Measurements from ENCODE around the gene ARHGAP8. TPM values are rescaled to one million over a fixed set of nuclear protein-coding genes. Genes with fewer than 3 reads are reported as not detected.

Gene ARHGAP8
- polyA plus RNA-seq, 2 donors: 7.2 to 11.2 TPM

GRCh38 chr22:44759001-44759400 is 6.6 kb downstream of the ARHGAP8 start:
- Histone ChIP-seq H3K9me3 (ENCODE audit: control insufficient read depth in 2 of 2, insufficient read depth in 1 of 2, low read depth in 1 of 2, low read length in 1 of 2) (no peaks in the 10 kb centered on the region), H3K4me3 (ENCODE audit: low read depth in 1 of 2, low read length in 2 of 2) (no peak overlapping the region), H3K36me3 (ENCODE audit: control insufficient read depth in 2 of 2, insufficient read depth in 2 of 2, low read length in 1 of 2) (no peaks in the 10 kb centered on the region), H3K4me1 (ENCODE audit: control insufficient read depth in 2 of 2, insufficient read depth in 2 of 2, low read length in 1 of 2) (peaks cover 0 to 14% of the 10 kb centered on the region in 2 donors), H3K27me3 (ENCODE audit: control insufficient read depth in 1 of 2, insufficient read depth in 2 of 2, low read length in 2 of 2) (no peaks in the 10 kb centered on the region), H3K27ac (ENCODE audit: low read depth in 2 of 2, low read length in 1 of 2) (no peak overlapping the region)
- WGBS, 2 donors: 75 to 88% methylated on average over 5 to 6 of the region's 6 CpGs

- no peak overlapping the region for H3K4me3 ChIP-seq (ENCODE audit: low read depth in 1 of 2, low read length in 2 of 2)
- no peak overlapping the region for H3K27ac ChIP-seq (ENCODE audit: low read depth in 2 of 2, low read length in 1 of 2)
- no peaks in the 10 kb centered on the region for H3K36me3 ChIP-seq (ENCODE audit: control insufficient read depth in 2 of 2, insufficient read depth in 2 of 2, low read length in 1 of 2)
- H3K27me3 ChIP-seq (ENCODE audit: control insufficient read depth in 1 of 2, insufficient read depth in 2 of 2, low read length in 2 of 2): no peaks in the 10 kb centered on the region
- peaks cover 0 to 14% of the 10 kb centered on the region in 2 donors for H3K4me1 ChIP-seq (ENCODE audit: control insufficient read depth in 2 of 2, insufficient read depth in 2 of 2, low read length in 1 of 2)
- no peaks in the 10 kb centered on the region for H3K9me3 ChIP-seq (ENCODE audit: control insufficient read depth in 2 of 2, insufficient read depth in 1 of 2, low read depth in 1 of 2, low read length in 1 of 2)
- 91% methylated on average over 18 of the region's 18 CpGs for WGBS, 2 donors
Observed at GRCh38 chr22:44759430-44760310, 7.3 kb downstream of the ARHGAP8 start.

GRCh38 chr22:44760476-44760875 is 8.1 kb downstream of the ARHGAP8 start:
- Histone ChIP-seq H3K27me3 (ENCODE audit: control insufficient read depth in 1 of 2, insufficient read depth in 2 of 2, low read length in 2 of 2) (no peaks in the 10 kb centered on the region), H3K4me1 (ENCODE audit: control insufficient read depth in 2 of 2, insufficient read depth in 2 of 2, low read length in 1 of 2) (peaks cover 0 to 7% of the 10 kb centered on the region in 2 donors), H3K4me3 (ENCODE audit: low read depth in 1 of 2, low read length in 2 of 2) (no peak overlapping the region), H3K36me3 (ENCODE audit: control insufficient read depth in 2 of 2, insufficient read depth in 2 of 2, low read length in 1 of 2) (no peaks in the 10 kb centered on the region), H3K9me3 (ENCODE audit: control insufficient read depth in 2 of 2, insufficient read depth in 1 of 2, low read depth in 1 of 2, low read length in 1 of 2) (no peaks in the 10 kb centered on the region), H3K27ac (ENCODE audit: low read depth in 2 of 2, low read length in 1 of 2) (no peak overlapping the region)
- WGBS, 2 donors: 77 to 80% methylated on average over 5 of the region's 5 CpGs

GRCh38 chr22:44761025-44761424 is 8.7 kb downstream of the ARHGAP8 start:
- Histone ChIP-seq H3K4me1 (ENCODE audit: control insufficient read depth in 2 of 2, insufficient read depth in 2 of 2, low read length in 1 of 2) (peaks cover 0 to 3% of the 10 kb centered on the region in 2 donors), H3K4me3 (ENCODE audit: low read depth in 1 of 2, low read length in 2 of 2) (no peak overlapping the region), H3K36me3 (ENCODE audit: control insufficient read depth in 2 of 2, insufficient read depth in 2 of 2, low read length in 1 of 2) (no peaks in the 10 kb centered on the region), H3K27me3 (ENCODE audit: control insufficient read depth in 1 of 2, insufficient read depth in 2 of 2, low read length in 2 of 2) (no peaks in the 10 kb centered on the region), H3K9me3 (ENCODE audit: control insufficient read depth in 2 of 2, insufficient read depth in 1 of 2, low read depth in 1 of 2, low read length in 1 of 2) (no peaks in the 10 kb centered on the region), H3K27ac (ENCODE audit: low read depth in 2 of 2, low read length in 1 of 2) (no peak overlapping the region)
- WGBS, 2 donors: 85% methylated on average over 10 of the region's 10 CpGs

- Histone ChIP-seq H3K27me3 (ENCODE audit: control insufficient read depth in 1 of 2, insufficient read depth in 2 of 2, low read length in 2 of 2) (no peaks in the 10 kb centered on the region), H3K9me3 (ENCODE audit: control insufficient read depth in 2 of 2, insufficient read depth in 1 of 2, low read depth in 1 of 2, low read length in 1 of 2) (no peaks in the 10 kb centered on the region), H3K4me3 (ENCODE audit: low read depth in 1 of 2, low read length in 2 of 2) (no peak overlapping the region), H3K4me1 (ENCODE audit: control insufficient read depth in 2 of 2, insufficient read depth in 2 of 2, low read length in 1 of 2) (no peaks in the 10 kb centered on the region), H3K27ac (ENCODE audit: low read depth in 2 of 2, low read length in 1 of 2) (no peak overlapping the region), H3K36me3 (ENCODE audit: control insufficient read depth in 2 of 2, insufficient read depth in 2 of 2, low read length in 1 of 2) (no peaks in the 10 kb centered on the region)
- WGBS, 2 donors: 91% methylated on average over 17 of the region's 17 CpGs
Observed at GRCh38 chr22:44764373-44764772, 12.0 kb downstream of the ARHGAP8 start.

GRCh38 chr22:44764974-44765373 is 12.6 kb downstream of the ARHGAP8 start:
- Histone ChIP-seq H3K36me3 (ENCODE audit: control insufficient read depth in 2 of 2, insufficient read depth in 2 of 2, low read length in 1 of 2) (no peaks in the 10 kb centered on the region), H3K9me3 (ENCODE audit: control insufficient read depth in 2 of 2, insufficient read depth in 1 of 2, low read depth in 1 of 2, low read length in 1 of 2) (no peaks in the 10 kb centered on the region), H3K27ac (ENCODE audit: low read depth in 2 of 2, low read length in 1 of 2) (no peak overlapping the region), H3K27me3 (ENCODE audit: control insufficient read depth in 1 of 2, insufficient read depth in 2 of 2, low read length in 2 of 2) (no peaks in the 10 kb centered on the region), H3K4me1 (ENCODE audit: control insufficient read depth in 2 of 2, insufficient read depth in 2 of 2, low read length in 1 of 2) (no peaks in the 10 kb centered on the region), H3K4me3 (ENCODE audit: low read depth in 1 of 2, low read length in 2 of 2) (no peak overlapping the region)
- 50 to 53% methylated on average over 4 of the region's 4 CpGs for WGBS, 2 donors

- Histone ChIP-seq H3K27ac (ENCODE audit: low read depth in 2 of 2, low read length in 1 of 2) (no peak overlapping the region), H3K36me3 (ENCODE audit: control insufficient read depth in 2 of 2, insufficient read depth in 2 of 2, low read length in 1 of 2) (no peaks in the 10 kb centered on the region), H3K9me3 (ENCODE audit: control insufficient read depth in 2 of 2, insufficient read depth in 1 of 2, low read depth in 1 of 2, low read length in 1 of 2) (no peaks in the 10 kb centered on the region), H3K4me3 (ENCODE audit: low read depth in 1 of 2, low read length in 2 of 2) (no peak overlapping the region), H3K27me3 (ENCODE audit: control insufficient read depth in 1 of 2, insufficient read depth in 2 of 2, low read length in 2 of 2) (no peaks in the 10 kb centered on the region), H3K4me1 (ENCODE audit: control insufficient read depth in 2 of 2, insufficient read depth in 2 of 2, low read length in 1 of 2) (no peaks in the 10 kb centered on the region)
- WGBS, 2 donors: 71 to 76% methylated on average over 23 of the region's 23 CpGs
Observed at GRCh38 chr22:44765571-44766285, 13.4 kb downstream of the ARHGAP8 start.

- no peak overlapping the region for H3K4me3 ChIP-seq (ENCODE audit: low read depth in 1 of 2, low read length in 2 of 2)
- no peaks in the 10 kb centered on the region for H3K36me3 ChIP-seq (ENCODE audit: control insufficient read depth in 2 of 2, insufficient read depth in 2 of 2, low read length in 1 of 2)
- H3K27me3 ChIP-seq (ENCODE audit: control insufficient read depth in 1 of 2, insufficient read depth in 2 of 2, low read length in 2 of 2): no peaks in the 10 kb centered on the region
- 93 to 96% methylated on average over 1 of the region's 1 CpG for WGBS, 2 donors
- H3K4me1 ChIP-seq (ENCODE audit: control insufficient read depth in 2 of 2, insufficient read depth in 2 of 2, low read length in 1 of 2): no peaks in the 10 kb centered on the region
- H3K27ac ChIP-seq (ENCODE audit: low read depth in 2 of 2, low read length in 1 of 2): no peak overlapping the region
- H3K9me3 ChIP-seq (ENCODE audit: control insufficient read depth in 2 of 2, insufficient read depth in 1 of 2, low read depth in 1 of 2, low read length in 1 of 2): peaks cover 0 to 2% of the 10 kb centered on the region in 2 donors
Observed at GRCh38 chr22:44773082-44773481, 20.7 kb downstream of the ARHGAP8 start.

GRCh38 chr22:44775862-44776261 is 23.5 kb downstream of the ARHGAP8 start:
- Histone ChIP-seq H3K27ac (ENCODE audit: low read depth in 2 of 2, low read length in 1 of 2) (no peak overlapping the region), H3K27me3 (ENCODE audit: control insufficient read depth in 1 of 2, insufficient read depth in 2 of 2, low read length in 2 of 2) (no peaks in the 10 kb centered on the region), H3K9me3 (ENCODE audit: control insufficient read depth in 2 of 2, insufficient read depth in 1 of 2, low read depth in 1 of 2, low read length in 1 of 2) (peaks cover 0 to 2% of the 10 kb centered on the region in 2 donors), H3K4me3 (ENCODE audit: low read depth in 1 of 2, low read length in 2 of 2) (no peak overlapping the region), H3K4me1 (ENCODE audit: control insufficient read depth in 2 of 2, insufficient read depth in 2 of 2, low read length in 1 of 2) (no peaks in the 10 kb centered on the region), H3K36me3 (ENCODE audit: control insufficient read depth in 2 of 2, insufficient read depth in 2 of 2, low read length in 1 of 2) (no peaks in the 10 kb centered on the region)
- 84 to 89% methylated on average over 5 of the region's 5 CpGs for WGBS, 2 donors
